ENCODE results near the gene BICRA. TPM values are rescaled to one million over a fixed set of nuclear protein-coding genes. Genes with fewer than 3 reads are reported as not detected.

Gene BICRA
- total RNA-seq, 1 donor from 2014 or later = 5.2 TPM

DNA sequence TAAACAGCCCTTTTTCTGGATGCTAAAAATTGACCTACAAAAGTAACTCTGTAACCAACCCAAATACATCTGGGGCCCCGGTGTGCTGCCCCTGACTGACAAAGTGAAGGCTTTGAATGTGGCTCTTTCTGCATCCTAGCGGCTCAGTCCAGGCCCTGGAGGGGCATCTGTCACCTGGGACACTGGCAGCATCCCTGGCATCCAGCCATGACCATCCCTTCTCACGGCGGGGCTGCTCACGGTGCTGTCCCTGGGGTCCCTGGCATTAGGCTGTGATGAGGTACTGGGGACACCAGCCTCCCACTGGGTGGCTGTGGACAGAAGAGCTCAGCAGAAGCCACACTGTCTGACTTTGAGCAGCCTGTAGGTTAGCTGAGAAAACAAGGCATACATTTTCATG is 34.3 kb downstream of the BICRA start:
- intact Hi-C loops (cut with DNase I) = no loop called here
- no peaks in the 10 kb centered on the region for H3K36me3 ChIP-seq
- no peaks in the 10 kb centered on the region for H3K27me3 ChIP-seq
- H3K27ac ChIP-seq = no peak overlapping the region
- DNase-seq (ENCODE audit: extremely low spot score in 2 of 2) = no peak
- peaks cover 18% of the 10 kb centered on the region for H3K4me1 ChIP-seq
- H3K9me3 ChIP-seq = no peaks in the 10 kb centered on the region
- no peak overlapping the region for H3K4me3 ChIP-seq
- no peak for TF ChIP-seq POLR2AphosphoS5 (IDR thresholded peaks at IDR 0.05; ENCODE audit: insufficient read depth in 1 of 2, low read depth in 1 of 2)
- no peak for TF ChIP-seq POLR2A (IDR thresholded peaks at IDR 0.05)
- TF ChIP-seq CTCF (IDR thresholded peaks at IDR 0.05) = no peak

- Histone ChIP-seq H3K9me3 (no peaks in the 10 kb centered on the region), H3K27me3 (no peaks in the 10 kb centered on the region), H3K36me3 (no peaks in the 10 kb centered on the region), H3K27ac (no peak overlapping the region), H3K4me3 (no peak overlapping the region), H3K4me1 (peaks cover 13% of the 10 kb centered on the region)
- no peak for TF ChIP-seq POLR2AphosphoS5 (IDR thresholded peaks at IDR 0.05; ENCODE audit: insufficient read depth in 1 of 2, low read depth in 1 of 2)
- no peak for TF ChIP-seq POLR2A (IDR thresholded peaks at IDR 0.05)
- TF ChIP-seq CTCF (IDR thresholded peaks at IDR 0.05) = no peak
- intact Hi-C loops (cut with DNase I) = no loop called here
- no peak for DNase-seq (ENCODE audit: extremely low spot score in 2 of 2)
These were observed 35.3 kb downstream of the BICRA start for GRCh38 chr19:47644199-47644598.

- H3K27ac ChIP-seq = no peak overlapping the region
- H3K36me3 ChIP-seq = no peaks in the 10 kb centered on the region
- H3K9me3 ChIP-seq = no peaks in the 10 kb centered on the region
- no peak overlapping the region for H3K4me3 ChIP-seq
- H3K4me1 ChIP-seq = peaks cover 13% of the 10 kb centered on the region
- no peak for TF ChIP-seq CTCF (IDR thresholded peaks at IDR 0.05)
- TF ChIP-seq POLR2A (IDR thresholded peaks at IDR 0.05) = no peak
- no peak for TF ChIP-seq POLR2AphosphoS5 (IDR thresholded peaks at IDR 0.05; ENCODE audit: insufficient read depth in 1 of 2, low read depth in 1 of 2)
- intact Hi-C loops (cut with DNase I) = no loop called here
- no peaks in the 10 kb centered on the region for H3K27me3 ChIP-seq
- no peak for DNase-seq (ENCODE audit: extremely low spot score in 2 of 2)
These were observed 36.0 kb downstream of the BICRA start for GRCh38 chr19:47644743-47645482.

- Histone ChIP-seq H3K4me3 (no peak overlapping the region), H3K27ac (no peak overlapping the region), H3K27me3 (no peaks in the 10 kb centered on the region), H3K4me1 (peaks cover 13% of the 10 kb centered on the region), H3K36me3 (no peaks in the 10 kb centered on the region), H3K9me3 (no peaks in the 10 kb centered on the region)
- TF ChIP-seq POLR2A (IDR thresholded peaks at IDR 0.05) (no peak), POLR2AphosphoS5 (IDR thresholded peaks at IDR 0.05; ENCODE audit: insufficient read depth in 1 of 2, low read depth in 1 of 2) (no peak), CTCF (IDR thresholded peaks at IDR 0.05) (no peak)
- intact Hi-C loops (cut with DNase I) = no loop called here
- DNase-seq (ENCODE audit: extremely low spot score in 2 of 2) = no peak
These were observed 38.0 kb downstream of the BICRA start for GRCh38 chr19:47646924-47647323.

- no peak overlapping the region for H3K27ac ChIP-seq
These were observed 40.7 kb downstream of the BICRA start for GRCh38 chr19:47649588-47649987.

More at GRCh38 chr19:47649588-47649987, 40.7 kb downstream of the BICRA start:
- H3K4me1 ChIP-seq = peaks cover 13% of the 10 kb centered on the region
- H3K4me3 ChIP-seq = no peak overlapping the region
- H3K27me3 ChIP-seq = no peaks in the 10 kb centered on the region
- TF ChIP-seq POLR2A (IDR thresholded peaks at IDR 0.05) = no peak
- no peak for TF ChIP-seq CTCF (IDR thresholded peaks at IDR 0.05)
- TF ChIP-seq POLR2AphosphoS5 (IDR thresholded peaks at IDR 0.05; ENCODE audit: insufficient read depth in 1 of 2, low read depth in 1 of 2) = no peak
- H3K9me3 ChIP-seq = no peaks in the 10 kb centered on the region
- intact Hi-C loops (cut with DNase I) = no loop called here
- H3K36me3 ChIP-seq = no peaks in the 10 kb centered on the region
- no peak for DNase-seq (ENCODE audit: extremely low spot score in 2 of 2)

Measured in vagina (tissue), 2 donors.